H1 (cell line): ENCODE data around the gene SCRG1. TPM values are rescaled to one million over a fixed set of nuclear protein-coding genes. Genes with fewer than 3 reads are reported as not detected.

Experiments used
- CHD2 ChIP-seq: IDR thresholded peaks from 2 replicates; pipeline ENCODE4 v1.6.1; 2012; ENCODE audit warnings: low read length, improper control_type of control experiment
- FOSL1 ChIP-seq: IDR thresholded peaks from 2 replicates; pipeline ENCODE4 v1.6.1; 2011; ENCODE audit warnings: mild to moderate bottlenecking, low read depth, low read length, moderate library complexity; ENCODE audit not compliant: insufficient read depth
- JUND ChIP-seq: IDR thresholded peaks from 2 replicates; pipeline ENCODE4 v1.6.1; 2011; ENCODE audit warnings: mild to moderate bottlenecking, improper control_type of control experiment, low read length
- POLR2A ChIP-seq, 2 experiments: IDR thresholded peaks; 1 replicate in 1 of 2; 2 replicates in 1 of 2; pipeline ENCODE4 v1.6.1; 2011; ENCODE audit warnings: low read depth in 2 of 2, low read length in 2 of 2, mild to moderate bottlenecking in 2 of 2; ENCODE audit errors: control extremely low read depth in 1 of 2
- RNF2 ChIP-seq: fragments of 200-900, 300-1000 bp; sonication (generic); IDR thresholded peaks from 2 replicates; pipeline ENCODE4 v1.7.1; 2016; ENCODE audit warnings: borderline replicate concordance, low read depth, mild to moderate bottlenecking, antibody characterized with exemption, low read length; ENCODE audit not compliant: poor library complexity, severe bottlenecking; ENCODE audit errors: missing control alignments
- polyA plus RNA-seq, 7 experiments: library from polyadenylated mRNA; depleted of rRNA in 3 of 7; stranded (reverse) in 5 of 7; unstranded in 2 of 7; fragments of >200 nt in 5 of 7; fragments of 200-250 nt in 2 of 7; gene quantifications; 1 replicate in 5 of 7; 2 replicates in 1 of 7; 4 replicates in 1 of 7; pipeline versions ENCODE4 v1.2.1 to v1.2.3, GENCODE V29; 2011 to 2013; ENCODE audit warnings: missing spikeins in 2 of 7, mixed read lengths in 2 of 7
- total RNA-seq: library from RNA; stranded (reverse); fragmentation: NEBNext Ultra II Directional; extraction: Animal tissue kit (Norgen Biotek cat#: 25700); gene quantifications from 2 replicates; pipeline ENCODE4 v1.2.1, GENCODE V29; 2021
- TF ChIP-seq, protein P1 (sequence below): IDR thresholded peaks from 2 replicates; pipeline ENCODE4 v1.6.1; 2012; ENCODE audit warnings: low read length, inconsistent platforms

SCRG1 gene
- total and polyA plus RNA-seq, 2 of the 8 experiments (the other 6 are each of a cell fraction or from before 2014, with no cell fraction given): not detected

DNA sequence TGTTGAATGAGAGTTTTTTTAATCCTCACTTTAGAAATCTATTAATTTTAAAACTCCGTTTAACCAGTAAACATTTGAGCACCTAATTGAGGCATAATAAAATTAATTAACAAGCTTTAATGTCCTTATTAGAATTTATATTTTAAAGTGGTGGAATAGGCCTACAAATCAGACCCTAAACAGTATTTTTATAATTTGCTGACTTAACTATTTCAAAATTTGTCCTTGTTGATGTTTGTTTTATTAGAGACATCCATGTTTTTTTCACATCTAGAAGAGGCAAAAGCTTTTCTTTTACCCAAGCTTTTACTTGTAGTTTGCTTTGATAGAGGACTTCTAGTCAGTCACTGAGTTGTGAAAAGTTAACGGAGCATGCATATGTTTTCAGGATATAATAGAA lies 24.3 kb downstream of the SCRG1 start (continued):
- no peak for TF ChIP-seq POLR2A (IDR thresholded peaks at IDR 0.05; ENCODE audit: control extremely low read depth in 1 of 2, low read depth in 2 of 2, low read length in 2 of 2)
- TF ChIP-seq, protein P1, sequence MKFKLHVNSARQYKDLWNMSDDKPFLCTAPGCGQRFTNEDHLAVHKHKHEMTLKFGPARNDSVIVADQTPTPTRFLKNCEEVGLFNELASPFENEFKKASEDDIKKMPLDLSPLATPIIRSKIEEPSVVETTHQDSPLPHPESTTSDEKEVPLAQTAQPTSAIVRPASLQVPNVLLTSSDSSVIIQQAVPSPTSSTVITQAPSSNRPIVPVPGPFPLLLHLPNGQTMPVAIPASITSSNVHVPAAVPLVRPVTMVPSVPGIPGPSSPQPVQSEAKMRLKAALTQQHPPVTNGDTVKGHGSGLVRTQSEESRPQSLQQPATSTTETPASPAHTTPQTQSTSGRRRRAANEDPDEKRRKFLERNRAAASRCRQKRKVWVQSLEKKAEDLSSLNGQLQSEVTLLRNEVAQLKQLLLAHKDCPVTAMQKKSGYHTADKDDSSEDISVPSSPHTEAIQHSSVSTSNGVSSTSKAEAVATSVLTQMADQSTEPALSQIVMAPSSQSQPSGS: no peak
- TF ChIP-seq CHD2: no peak
- no peak for TF ChIP-seq JUND
- TF ChIP-seq RNF2: no peak
- TF ChIP-seq FOSL1: no peak
- TF ChIP-seq, all 59 proteins: peak for 0
